ENCODE data around the gene GRIN1.

GRIN1 gene

GRCh38 chr9:137174722-137175293, 35.9 kb downstream of the GRIN1 start:
- DNase-seq (ENCODE audit: insufficient read length, low spot score), result no peak
- no peak for FAIRE-seq
- TF ChIP-seq POLR2A (IDR thresholded peaks at IDR 0.05; ENCODE audit: low read depth, low read length), result no peak

GRCh38 chr9:137175345-137175961, 36.5 kb downstream of the GRIN1 start:
- FAIRE-seq, result no peak
- TF ChIP-seq POLR2A (IDR thresholded peaks at IDR 0.05; ENCODE audit: low read depth, low read length), result no peak
- no peak for DNase-seq (ENCODE audit: insufficient read length, low spot score)

- DNase-seq (ENCODE audit: insufficient read length, low spot score) (no peak), FAIRE-seq (no peak)
- TF ChIP-seq POLR2A (IDR thresholded peaks at IDR 0.05; ENCODE audit: low read depth, low read length), result no peak
These were observed 37.6 kb downstream of the GRIN1 start for GRCh38 chr9:137176302-137177182.

- FAIRE-seq (no peak), DNase-seq (ENCODE audit: insufficient read length, low spot score) (peak; percentile 69)
- TF ChIP-seq POLR2A (IDR thresholded peaks at IDR 0.05; ENCODE audit: low read depth, low read length), result no peak
These were observed 39.4 kb downstream of the GRIN1 start for GRCh38 chr9:137178201-137178938.

GRCh38 chr9:137178939-137179630, 40.1 kb downstream of the GRIN1 start:
- TF ChIP-seq POLR2A (IDR thresholded peaks at IDR 0.05; ENCODE audit: low read depth, low read length), result no peak
- FAIRE-seq (no peak), DNase-seq (ENCODE audit: insufficient read length, low spot score) (no peak)

GRCh38 chr9:137179761-137180160, 40.8 kb downstream of the GRIN1 start:
- no peak for TF ChIP-seq POLR2A (IDR thresholded peaks at IDR 0.05; ENCODE audit: low read depth, low read length)
- no peak for DNase-seq (ENCODE audit: insufficient read length, low spot score)
- no peak for FAIRE-seq

- no peak for FAIRE-seq
- no peak for TF ChIP-seq POLR2A (IDR thresholded peaks at IDR 0.05; ENCODE audit: low read depth, low read length)
These were observed 41.5 kb downstream of the GRIN1 start for GRCh38 chr9:137180491-137180890.

GRCh38 chr9:137181680-137182079, 42.7 kb downstream of the GRIN1 start:
- no peak for DNase-seq (ENCODE audit: insufficient read length, low spot score)
- TF ChIP-seq POLR2A (IDR thresholded peaks at IDR 0.05; ENCODE audit: low read depth, low read length), result no peak
- FAIRE-seq, result no peak

More at GRCh38 chr9:137180491-137180890, 41.5 kb downstream of the GRIN1 start:
- DNase-seq (ENCODE audit: insufficient read length, low spot score), result no peak

GRCh38 chr9:137182836-137183235, 43.9 kb downstream of the GRIN1 start:
- TF ChIP-seq POLR2A (IDR thresholded peaks at IDR 0.05; ENCODE audit: low read depth, low read length), result no peak
- FAIRE-seq, result no peak
- DNase-seq (ENCODE audit: insufficient read length, low spot score), result no peak

- FAIRE-seq, result no peak
- DNase-seq (ENCODE audit: insufficient read length, low spot score), result no peak
- no peak for TF ChIP-seq POLR2A (IDR thresholded peaks at IDR 0.05; ENCODE audit: low read depth, low read length)
These were observed 45.1 kb downstream of the GRIN1 start for GRCh38 chr9:137183980-137184595.

- TF ChIP-seq POLR2A (IDR thresholded peaks at IDR 0.05; ENCODE audit: low read depth, low read length), result no peak
- no peak for FAIRE-seq
These were observed 46.1 kb downstream of the GRIN1 start for GRCh38 chr9:137184881-137185660.

GRCh38 chr9:137185921-137186320, 47.0 kb downstream of the GRIN1 start:
- TF ChIP-seq POLR2A (IDR thresholded peaks at IDR 0.05; ENCODE audit: low read depth, low read length), result no peak
- FAIRE-seq (no peak), DNase-seq (ENCODE audit: insufficient read length, low spot score) (no peak)

More at GRCh38 chr9:137184881-137185660, 46.1 kb downstream of the GRIN1 start:
- no peak for DNase-seq (ENCODE audit: insufficient read length, low spot score)

Data from H54 (cell line).